Bone marrow (tissue), 2 donors: ENCODE results near the gene RIMBP2.

Experiments used
- DNase-seq, 2 donors: peaks; one replicate each; lab custom pipeline; 2025; lab: John Stamatoyannopoulos, UW

RIMBP2 gene

DNA sequence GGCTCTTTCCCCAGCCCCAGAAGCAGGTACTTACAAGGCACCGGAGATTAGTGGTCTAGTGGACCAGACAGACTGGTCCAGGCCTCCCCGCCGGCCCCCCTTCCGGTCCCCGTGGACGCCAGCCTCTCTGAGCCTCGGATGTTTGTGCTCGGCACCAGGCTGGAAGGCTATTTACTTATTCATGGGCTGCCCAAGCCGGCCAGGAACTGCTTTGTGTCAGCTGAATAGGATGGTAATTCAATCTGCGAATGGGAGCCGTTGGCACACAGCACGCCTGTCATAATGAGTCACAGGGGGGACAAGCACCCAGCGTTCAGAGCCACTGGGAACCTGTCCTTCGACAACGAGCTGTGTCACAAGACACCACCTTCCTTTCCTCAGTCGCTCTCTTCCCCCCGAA, 82.3 kb downstream of the RIMBP2 start:
- DNase-seq, result no peak

DNA sequence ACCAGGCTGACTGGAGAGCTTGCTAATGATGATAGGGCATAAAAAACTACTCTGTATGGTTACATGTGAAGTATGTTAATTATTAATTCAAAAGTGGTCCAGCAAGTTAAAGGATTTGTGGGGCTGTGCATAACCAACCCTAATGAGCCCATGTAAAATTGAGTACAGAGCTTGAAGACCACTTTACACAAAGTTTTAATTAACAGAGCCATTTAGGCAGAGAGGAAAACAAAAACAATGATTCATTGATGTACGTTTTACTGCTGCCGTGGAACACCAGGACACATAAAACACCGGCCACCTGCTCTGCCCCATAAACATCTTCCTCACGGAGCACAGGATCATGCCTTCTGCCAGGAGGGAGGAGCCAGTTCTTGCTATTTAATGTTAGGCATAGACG, 83.5 kb downstream of the RIMBP2 start:
- no peak for DNase-seq

DNA sequence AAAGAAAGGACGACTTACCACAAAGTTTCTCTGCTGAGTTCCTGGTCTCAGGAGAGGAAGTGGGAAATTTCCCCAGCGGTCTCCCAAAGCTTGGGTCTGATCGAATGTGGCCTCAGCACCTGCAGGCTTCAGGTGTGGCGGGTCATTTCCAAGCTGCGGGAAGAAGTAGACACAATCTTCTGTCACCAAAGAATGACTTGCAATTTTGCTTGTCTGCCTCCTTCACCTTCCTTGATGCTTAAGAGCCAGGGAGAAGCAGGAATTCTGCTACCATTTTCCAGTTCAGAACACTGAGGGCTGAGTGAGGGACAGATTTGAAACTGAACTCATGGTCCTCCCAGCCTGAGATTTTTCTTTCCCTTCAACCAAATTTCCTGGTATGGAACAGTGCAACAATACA, 87.8 kb downstream of the RIMBP2 start:
- DNase-seq, result no peak

DNA sequence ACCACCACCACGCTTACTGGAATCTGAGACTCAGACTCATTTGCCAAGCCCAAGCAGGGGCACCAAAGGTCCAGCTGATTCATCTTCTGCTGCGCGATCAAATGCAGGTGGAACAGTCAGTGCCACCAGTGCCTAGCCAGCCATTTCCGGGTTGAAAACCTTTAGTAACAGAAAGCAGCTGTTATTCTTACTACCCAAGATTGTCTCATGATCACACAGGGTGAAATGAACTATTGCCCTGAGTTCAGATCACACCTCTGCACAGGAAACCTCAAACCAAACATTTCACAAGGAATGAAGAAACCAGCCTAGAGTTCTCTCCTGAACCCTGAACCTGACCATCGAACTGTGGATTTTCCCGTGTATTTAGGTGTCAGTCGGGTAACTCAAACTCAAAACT, 88.9 kb downstream of the RIMBP2 start:
- DNase-seq, result no peak

DNA sequence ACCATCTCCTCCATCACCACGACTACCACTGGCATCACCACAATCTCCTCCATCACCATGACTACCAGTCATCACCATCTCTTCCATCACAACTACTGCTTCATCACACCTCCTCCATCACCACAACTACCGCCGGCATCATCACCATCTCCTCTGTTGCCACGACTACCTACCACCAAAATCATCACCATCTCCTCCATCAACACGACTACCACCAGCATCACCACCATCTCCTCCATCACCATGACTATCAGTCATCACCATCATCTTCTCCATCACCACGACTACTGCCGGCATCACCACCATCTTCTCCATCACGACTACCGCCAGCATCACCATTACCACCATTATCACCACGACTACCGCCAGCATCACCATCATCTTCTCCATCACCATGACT, 89.5 kb downstream of the RIMBP2 start:
- no peak for DNase-seq

DNA sequence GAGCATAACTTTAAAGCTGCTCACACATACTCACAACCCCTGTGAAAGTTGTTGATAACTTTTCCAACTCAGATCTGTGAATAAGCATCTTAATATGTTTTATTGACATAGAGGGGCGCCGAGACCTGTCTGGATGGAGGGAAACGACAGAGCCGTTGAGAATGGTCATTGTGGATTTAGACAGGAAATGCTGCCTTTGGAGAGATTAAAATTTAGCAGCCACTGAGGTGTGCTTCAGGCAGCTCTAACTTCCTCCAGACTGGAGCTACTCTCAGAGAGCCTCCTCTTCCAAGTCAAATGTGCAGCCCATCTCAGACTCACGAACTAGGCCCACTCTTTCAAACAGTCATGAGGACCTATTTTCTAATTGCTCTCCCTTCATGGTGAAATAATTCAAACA, 90.9 kb downstream of the RIMBP2 start:
- no peak for DNase-seq

DNA sequence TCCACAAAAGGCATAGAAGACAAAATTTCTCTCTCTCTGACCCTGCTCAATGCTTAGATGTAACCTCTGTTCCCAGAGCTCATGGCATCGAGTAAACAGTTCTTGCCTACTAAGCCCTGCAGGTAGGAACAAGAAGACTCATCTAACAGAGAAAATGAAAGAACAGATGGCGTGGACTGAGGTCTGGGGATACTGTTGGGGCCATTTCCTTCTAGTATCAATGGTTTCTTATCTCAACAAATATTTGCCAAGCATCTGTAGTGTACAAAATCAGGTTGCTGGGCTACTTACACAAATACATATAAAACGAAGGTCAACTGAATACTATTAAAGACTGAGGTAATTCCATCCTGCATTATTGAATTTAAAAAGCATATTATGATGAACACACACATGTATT, 93.3 kb downstream of the RIMBP2 start:
- no peak for DNase-seq

DNA sequence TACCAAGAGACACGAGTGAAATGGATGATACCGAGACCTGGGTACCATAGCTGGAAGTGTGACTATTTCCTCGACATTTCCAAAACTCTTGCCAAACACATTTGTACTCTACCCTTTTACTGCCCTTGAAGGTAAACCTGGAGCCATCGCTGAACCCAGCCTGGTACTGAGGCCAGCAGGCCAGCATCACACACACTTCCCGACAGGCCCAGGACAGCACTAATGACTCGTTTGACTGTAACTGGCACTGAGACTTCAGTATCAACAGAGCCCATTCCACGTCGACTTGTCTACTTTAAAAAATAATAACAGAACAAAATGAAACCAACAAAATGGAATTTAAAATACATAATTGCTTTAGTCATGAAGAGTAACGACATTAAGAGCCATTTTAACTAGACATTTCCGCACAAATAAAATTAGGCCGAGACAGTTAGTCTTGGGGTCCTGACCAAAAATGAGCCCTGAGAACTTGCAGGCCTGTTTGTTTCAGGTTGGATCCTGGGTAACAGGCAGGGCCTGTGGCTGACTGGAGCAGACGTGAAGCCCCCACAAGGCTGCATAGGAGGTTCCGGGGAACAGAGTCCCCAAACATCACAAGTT, 94.3 kb downstream of the RIMBP2 start:
- DNase-seq, result no peak

DNA sequence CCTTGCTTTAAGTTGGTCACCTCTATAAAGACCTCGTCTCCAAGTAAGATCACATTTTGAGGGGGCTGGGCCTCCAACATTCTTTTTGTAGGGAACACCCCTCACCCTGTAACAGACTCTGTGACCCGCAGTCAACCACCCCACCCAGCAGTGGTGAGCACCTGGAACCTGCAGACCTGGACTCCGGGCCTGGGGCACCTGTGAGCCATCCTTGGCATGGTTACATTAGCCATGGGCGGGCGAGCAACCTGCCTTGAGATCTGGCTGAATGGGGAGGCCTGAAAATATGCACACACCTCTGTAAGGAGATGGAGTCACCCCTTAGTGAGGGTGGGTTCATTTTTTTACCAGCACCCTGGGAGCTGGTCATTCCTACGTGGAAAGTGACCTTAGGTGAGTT, 95.3 kb downstream of the RIMBP2 start:
- DNase-seq, result no peak

DNA sequence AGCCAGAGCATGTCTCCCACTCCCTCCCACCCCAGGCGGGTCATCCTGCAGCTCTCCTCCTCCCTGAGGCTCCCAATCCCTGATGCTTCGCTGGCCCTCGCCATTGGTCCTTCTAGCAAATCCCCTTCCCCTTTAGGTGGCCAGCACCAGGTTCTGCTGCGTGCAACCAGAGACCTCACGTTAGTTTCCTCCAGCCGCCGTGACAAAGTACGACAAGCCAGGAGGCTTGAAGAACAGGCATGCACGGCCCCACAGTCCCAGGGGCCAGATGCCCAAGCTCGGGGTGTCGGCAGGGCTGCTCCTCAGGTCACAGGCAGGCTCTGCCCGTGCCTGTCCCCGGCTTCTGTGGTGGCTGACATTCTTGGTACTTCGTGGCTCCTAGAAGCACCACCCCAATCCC, 95.8 kb downstream of the RIMBP2 start:
- DNase-seq, result no peak

DNA sequence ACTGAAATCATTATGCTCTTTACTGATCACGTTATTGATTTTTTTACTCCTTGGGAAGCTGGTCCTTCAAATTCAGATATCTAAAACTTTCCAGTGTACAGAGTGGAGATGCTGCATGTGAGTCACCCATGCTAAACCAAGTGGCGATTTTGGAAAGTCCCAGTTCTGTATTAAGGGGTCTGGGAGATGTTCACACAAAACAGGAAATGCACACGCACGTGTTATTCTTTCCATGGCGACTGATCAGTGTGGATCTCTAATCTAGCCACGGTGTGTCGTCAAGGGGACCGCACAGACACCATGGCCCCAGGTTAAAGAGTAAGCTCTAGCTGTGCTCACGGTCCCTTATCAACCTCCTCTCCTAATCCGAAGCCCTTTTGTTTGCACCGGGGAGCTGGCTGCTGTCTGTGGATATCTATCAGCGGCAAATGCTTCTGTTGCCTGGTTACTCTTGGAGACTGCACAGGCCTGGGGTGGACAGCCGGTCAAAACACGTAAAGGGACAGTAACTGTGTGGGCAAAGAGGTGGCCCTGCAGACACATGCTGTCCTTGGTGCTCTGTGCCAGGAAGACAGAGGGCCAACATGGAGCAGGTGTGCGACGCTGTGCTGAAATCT, 96.6 kb downstream of the RIMBP2 start:
- DNase-seq, result no peak

DNA sequence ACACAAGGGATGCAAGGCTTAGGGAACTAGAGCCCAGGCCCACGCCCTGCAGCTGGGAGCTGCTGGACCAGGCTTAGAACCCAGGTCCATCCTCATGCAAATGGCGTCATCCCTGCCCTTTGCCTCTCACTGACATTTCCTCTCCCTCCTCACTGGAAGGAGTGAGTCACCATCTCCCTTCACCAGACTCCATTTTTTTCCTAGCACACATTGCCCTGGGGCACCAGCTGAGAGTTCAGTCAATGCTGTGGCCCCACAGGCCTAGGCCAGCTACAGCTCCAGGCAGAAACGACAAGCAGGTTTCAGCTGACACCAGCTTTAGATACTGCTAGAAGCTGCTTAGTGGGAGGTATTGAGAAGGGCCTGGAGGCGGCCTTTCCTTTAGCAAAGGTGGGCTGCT, 98.9 kb downstream of the RIMBP2 start:
- DNase-seq, result no peak

DNA sequence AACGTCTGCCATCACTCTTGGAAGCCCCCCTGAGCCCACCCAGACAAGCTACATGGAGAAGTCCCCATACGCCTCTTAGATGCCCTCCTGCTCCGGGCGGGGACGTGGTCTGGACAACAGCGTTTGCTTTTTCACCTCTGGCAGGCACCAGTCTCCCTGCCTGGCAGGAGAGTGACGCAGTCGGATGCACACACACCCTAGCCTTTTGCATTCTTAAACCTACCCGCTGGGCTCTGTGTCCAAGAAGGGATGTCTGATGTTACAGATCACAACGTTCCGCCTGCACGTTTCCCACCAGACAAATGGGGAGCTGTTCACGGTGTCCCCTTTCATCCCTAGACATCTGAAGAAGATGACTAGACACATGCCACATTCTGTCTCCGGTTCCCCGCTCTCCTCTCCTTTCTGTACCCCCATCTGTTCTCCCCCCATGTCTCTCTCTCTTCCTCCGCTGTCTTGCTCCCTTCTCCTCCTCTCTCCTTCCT, 100.2 kb downstream of the RIMBP2 start:
- DNase-seq, result no peak

DNA sequence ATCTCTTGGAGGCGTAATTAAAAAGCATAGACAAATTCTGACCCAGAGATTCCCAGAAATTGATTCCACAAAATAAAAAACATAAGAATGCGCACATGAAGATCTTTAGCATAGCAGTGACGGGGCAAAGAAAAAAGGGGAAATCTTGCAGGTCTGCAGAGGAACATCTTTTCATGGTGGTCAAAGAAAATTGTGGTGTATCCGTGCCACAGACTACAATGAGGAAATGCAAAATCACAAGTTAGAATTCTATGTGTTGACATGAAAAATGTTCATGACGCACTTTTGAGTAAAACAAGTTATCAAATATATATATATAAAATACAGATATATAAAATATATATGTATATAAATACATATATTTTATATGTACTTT, 101.6 kb downstream of the RIMBP2 start:
- DNase-seq, result no peak

DNA sequence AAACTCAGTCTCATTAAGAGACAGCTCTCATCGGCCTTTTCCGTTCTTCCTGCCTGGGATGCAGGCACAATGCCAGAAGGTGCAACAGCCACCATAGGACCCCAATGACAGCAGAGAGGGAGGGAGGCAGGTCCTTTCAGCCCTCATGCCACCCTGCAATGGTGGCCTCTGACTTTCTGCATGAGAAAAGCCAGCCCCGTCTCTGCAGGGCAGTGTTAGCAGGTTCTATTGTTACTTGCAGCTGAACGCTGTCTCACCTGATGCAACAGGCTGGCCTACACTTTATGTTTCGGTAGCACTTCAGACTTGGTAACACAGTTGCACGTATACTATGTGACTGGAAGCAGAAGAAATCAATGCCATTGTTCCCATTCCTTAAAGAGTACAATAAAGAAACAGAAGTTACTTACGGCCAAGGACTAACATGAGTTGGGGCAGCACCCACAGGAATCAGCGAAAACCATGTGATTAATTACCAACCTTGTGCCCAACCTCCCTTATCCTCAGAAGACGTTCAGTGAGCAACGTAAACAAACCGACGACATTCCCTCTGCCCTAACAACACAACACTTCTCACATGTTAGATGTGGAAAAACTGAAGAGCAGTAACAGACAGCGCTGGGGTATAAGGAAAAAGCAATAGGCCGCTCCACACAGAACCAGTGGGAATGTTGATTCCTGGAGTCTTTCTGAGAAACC, 102.1 kb downstream of the RIMBP2 start:
- DNase-seq, result no peak

DNA sequence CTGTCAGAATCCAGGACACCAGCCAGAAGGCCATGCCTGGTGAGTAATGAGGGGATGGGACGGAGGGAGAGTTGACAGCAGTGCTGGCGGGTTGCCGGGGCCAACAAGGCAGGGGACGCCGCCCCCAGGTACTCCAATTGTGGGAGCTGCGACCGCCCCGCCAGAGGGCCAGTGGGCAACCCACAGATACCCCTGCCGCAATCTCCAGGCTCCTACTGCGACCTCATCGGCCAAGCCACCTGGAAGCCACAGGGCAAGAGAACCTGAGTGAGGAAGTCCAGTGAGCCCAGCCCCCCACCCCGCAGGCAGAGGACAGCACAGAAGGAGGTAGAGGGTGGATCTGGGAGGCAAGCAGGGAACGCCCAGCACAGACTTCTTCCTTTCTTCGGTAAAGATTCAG, 103.0 kb downstream of the RIMBP2 start:
- no peak for DNase-seq

DNA sequence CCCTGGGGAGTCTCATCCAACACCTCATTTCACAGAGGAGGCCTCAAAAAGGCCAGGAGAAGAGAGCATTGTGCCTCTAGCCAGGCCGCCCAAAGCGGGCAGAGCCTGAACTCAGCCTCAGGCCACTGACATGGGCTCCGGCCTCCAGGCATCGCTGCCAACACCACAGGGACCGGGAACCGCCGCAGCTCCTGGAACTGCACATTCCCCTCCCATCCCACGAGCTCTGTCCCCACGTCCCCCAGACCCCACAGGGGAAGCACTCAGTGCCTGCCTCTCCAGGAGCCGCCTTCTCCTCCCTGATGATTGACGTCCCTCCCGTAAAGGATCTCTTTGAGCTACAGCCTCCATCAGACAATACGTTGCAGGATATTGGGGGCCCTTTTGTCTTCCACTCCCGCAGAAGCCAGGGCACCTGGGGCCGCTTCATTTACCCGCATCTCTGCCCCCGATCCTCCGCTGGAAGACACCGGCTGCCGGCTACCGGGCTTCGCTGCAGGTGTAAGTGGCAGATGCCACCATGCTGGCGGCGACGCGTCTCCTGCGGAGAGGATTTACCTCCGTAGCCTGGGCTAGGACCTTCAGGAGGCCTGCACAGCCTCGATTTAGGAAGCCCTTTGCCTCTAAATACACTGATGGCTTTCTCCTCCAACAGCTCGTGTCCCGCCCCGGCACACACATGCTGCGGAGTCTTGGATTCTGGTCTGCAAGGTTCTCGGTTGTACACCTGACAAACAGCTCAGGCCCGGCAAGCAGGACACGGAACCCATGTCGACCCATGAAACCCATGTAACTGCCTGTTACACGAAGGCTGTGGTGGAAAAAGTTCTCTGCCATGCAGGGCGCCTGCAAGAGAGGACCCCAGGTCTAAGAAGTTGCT, 104.8 kb downstream of the RIMBP2 start:
- no peak for DNase-seq

DNA sequence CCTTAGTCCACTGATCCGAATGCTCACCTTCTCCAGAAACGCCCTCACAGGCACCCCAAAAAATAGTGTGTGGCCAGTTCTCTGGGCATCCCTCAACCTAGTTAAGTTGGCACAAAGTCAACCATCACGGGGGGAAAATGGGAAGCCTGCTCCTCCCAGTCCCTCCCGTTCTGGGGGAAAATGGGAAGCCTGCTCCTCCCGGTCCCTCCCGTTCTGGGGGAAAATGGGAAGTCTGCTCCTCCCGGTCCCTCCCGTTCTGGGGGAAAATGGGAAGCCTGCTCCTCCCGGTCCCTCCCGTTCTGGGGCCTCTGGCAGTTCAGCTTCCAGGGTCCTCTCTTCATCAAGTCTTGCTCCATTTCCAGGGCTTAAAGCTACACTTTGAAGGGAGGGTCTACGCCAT, 106.1 kb downstream of the RIMBP2 start:
- DNase-seq, result no peak

DNA sequence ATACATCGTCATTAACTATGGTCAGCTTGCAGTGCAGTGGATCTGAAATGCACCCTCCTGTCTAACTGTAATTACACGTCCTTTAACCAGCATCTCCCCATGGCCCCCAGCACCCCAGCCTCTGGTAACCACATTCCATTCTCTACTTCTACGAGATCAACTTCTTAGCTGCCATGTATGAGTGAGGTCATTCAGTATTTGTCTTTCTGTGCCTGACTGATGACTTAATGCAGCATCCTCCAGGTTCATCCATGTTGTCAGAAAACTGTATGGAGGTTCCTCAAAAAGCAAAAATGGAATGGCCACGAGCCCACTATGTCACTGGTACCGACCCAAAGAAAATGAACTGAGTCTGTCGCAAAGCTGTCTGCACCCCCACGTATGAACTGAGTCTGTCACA, 107.3 kb downstream of the RIMBP2 start:
- no peak for DNase-seq

DNA sequence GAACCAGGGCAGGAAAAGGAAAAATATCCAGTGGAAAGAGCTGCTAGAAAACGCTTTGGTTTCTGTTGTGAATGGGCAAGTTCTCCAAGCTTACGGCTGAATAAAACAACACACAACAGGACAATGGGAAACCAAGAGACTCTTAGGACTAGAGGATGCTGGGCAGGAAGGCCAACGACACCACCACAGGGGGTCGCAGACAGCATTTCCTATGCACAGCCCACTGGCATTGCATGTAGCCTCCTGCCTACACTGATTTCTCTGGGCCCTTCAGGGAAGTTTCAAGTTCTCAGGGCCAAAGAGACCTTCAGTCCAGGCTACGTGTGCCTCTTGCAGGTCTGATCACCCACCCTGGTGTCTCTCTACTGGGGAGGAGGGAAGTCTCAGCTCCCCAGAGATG, 108.0 kb downstream of the RIMBP2 start:
- no peak for DNase-seq

DNA sequence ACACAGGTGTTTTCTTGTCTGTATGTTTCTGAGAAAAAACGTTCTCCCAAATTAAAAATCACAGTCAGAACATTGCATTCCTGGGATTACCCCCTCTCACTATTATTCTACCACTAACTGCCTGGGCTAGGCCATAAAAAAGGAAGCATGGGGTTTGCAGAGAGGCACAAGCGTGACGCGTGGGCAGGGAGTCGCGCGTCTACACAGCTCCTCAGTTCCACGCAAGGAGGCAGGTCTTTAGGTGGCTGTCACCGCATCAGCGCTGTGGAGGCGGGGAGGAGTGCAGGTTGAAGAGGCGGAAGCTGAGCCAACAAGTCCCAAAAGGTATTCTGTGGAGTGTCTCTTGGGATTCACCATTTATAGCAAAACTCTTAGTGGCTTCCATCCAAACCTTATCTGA, 109.9 kb downstream of the RIMBP2 start:
- DNase-seq, result no peak

DNA sequence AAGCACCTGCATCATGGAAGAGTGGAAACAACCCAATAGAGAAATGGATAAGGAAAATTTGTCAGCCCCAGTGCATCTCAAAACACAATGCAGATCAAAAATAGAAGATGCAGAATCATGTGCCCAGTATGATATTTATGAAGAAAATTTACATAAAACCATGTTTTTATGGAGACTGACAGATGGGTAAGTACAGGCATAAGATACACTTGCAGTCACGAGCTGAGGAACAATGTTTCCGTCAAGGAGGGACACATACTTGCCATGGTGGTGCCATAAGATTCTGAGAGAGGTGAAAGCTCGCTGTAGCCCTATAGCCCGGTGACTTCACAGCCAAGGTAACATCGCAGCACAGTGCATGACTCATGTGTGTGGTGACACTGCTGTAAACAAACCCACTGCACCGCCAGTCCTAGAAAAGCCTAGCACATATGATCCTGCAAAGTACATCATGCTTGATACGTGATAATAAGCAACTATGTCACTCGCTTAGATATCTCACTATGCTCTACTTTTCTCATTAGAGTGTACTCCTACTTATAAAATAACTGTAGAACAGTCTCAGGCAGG, 112.6 kb downstream of the RIMBP2 start:
- no peak for DNase-seq
